ENCODE results near the gene SPNS2.

SPNS2 gene

GRCh38 chr17:4480929-4481898, 17.5 kb upstream of the SPNS2 start:
- DNase-seq, result no peak

GRCh38 chr17:4482338-4483011, 16.2 kb upstream of the SPNS2 start:
- no peak for DNase-seq

- DNase-seq, result no peak
Observed at GRCh38 chr17:4483012-4483840, 15.5 kb upstream of the SPNS2 start.

GRCh38 chr17:4485676-4486646, 12.7 kb upstream of the SPNS2 start:
- DNase-seq, result no peak

- no peak for DNase-seq
Observed at GRCh38 chr17:4487296-4487695, 11.4 kb upstream of the SPNS2 start.

- DNase-seq, result no peak
Observed at GRCh38 chr17:4487820-4488716, 10.6 kb upstream of the SPNS2 start.

GRCh38 chr17:4488989-4489595, 9.6 kb upstream of the SPNS2 start:
- DNase-seq, result no peak

GRCh38 chr17:4490109-4490591, 8.5 kb upstream of the SPNS2 start:
- DNase-seq, result peak; percentile 93

- no peak for DNase-seq
Observed at GRCh38 chr17:4490637-4491061, 8.0 kb upstream of the SPNS2 start.

- no peak for DNase-seq
Observed at GRCh38 chr17:4492721-4493561, 5.7 kb upstream of the SPNS2 start.

GRCh38 chr17:4497101-4497824, 1.4 kb upstream of the SPNS2 start:
- no peak for DNase-seq

GRCh38 chr17:4499431-4500190, 930 bp downstream of the SPNS2 start:
- no peak for DNase-seq

- no peak for DNase-seq
Observed at GRCh38 chr17:4500191-4500571, 1.5 kb downstream of the SPNS2 start.

- DNase-seq, result no peak
Observed at GRCh38 chr17:4501295-4501949, 2.7 kb downstream of the SPNS2 start.

GRCh38 chr17:4502466-4503154, 3.9 kb downstream of the SPNS2 start:
- no peak for DNase-seq

GRCh38 chr17:4503283-4504025, 4.8 kb downstream of the SPNS2 start:
- no peak for DNase-seq

Data from NCI-H524 treated with DMSO at 0.1 percent for 48 hours (cell line).